Osteoblast (primary cell): ENCODE results near the gene CACNA2D1. TPM values are rescaled to one million over a fixed set of nuclear protein-coding genes. Genes with fewer than 3 reads are reported as not detected.

ENCODE experiments used
- DNase-seq: peaks from one replicate; pipeline ENCODE4 v3.0.0; 2011; ENCODE audit warnings: low spot score, mixed read lengths; ENCODE audit not compliant: insufficient read length; ENCODE audit errors: missing footprints
- H2AFZ ChIP-seq: 2 replicates; pipeline ENCODE4 v1.6.0; 2011; ENCODE audit warnings: mild to moderate bottlenecking, low read length
- H3K27ac ChIP-seq: 2 replicates; pipeline ENCODE4 v1.5.1; 2011; ENCODE audit warnings: mild to moderate bottlenecking, low read depth, low read length, moderate library complexity
- H3K27me3 ChIP-seq: 2 replicates; pipeline ENCODE4 v1.6.0; 2012; ENCODE audit warnings: mild to moderate bottlenecking, control low read depth, inconsistent platforms, low read length, moderate library complexity; ENCODE audit not compliant: insufficient read depth
- H3K36me3 ChIP-seq: 2 replicates; pipeline ENCODE4 v1.5.1; 2011; ENCODE audit warnings: mild to moderate bottlenecking, low read length, control low read depth, moderate library complexity; ENCODE audit not compliant: insufficient read depth
- H3K4me1 ChIP-seq: 2 replicates; pipeline ENCODE4 v1.5.1; 2011; ENCODE audit warnings: mild to moderate bottlenecking, low read length, control low read depth, moderate library complexity; ENCODE audit not compliant: insufficient read depth
- H3K4me2 ChIP-seq: 2 replicates; pipeline ENCODE4 v1.6.0; 2011; ENCODE audit warnings: mild to moderate bottlenecking, low read length; ENCODE audit not compliant: insufficient read depth
- H3K4me3 ChIP-seq: fragments of 200-600 bp; sonication (generic); 3 replicates; pipeline ENCODE4 v1.5.1; 2012; ENCODE audit warnings: mild to moderate bottlenecking, low read length, inconsistent platforms; ENCODE audit not compliant: insufficient read depth
- H3K79me2 ChIP-seq: 2 replicates; pipeline ENCODE4 v1.6.0; 2012; ENCODE audit warnings: mild to moderate bottlenecking, low read length, control low read depth, inconsistent platforms; ENCODE audit not compliant: insufficient read depth
- H3K9me3 ChIP-seq: 2 replicates; pipeline ENCODE4 v1.5.1; 2011; ENCODE audit warnings: low read depth, low read length, control low read depth
- H4K20me1 ChIP-seq: 2 replicates; pipeline ENCODE4 v1.6.0; 2012; ENCODE audit warnings: mild to moderate bottlenecking, low read length, control low read depth; ENCODE audit not compliant: insufficient read depth
- total RNA-seq: library from RNA; depleted of rRNA; stranded (reverse); fragments of >200 nt; gene quantifications from 2 replicates; pipeline ENCODE4 v1.2.3, GENCODE V29; 2012
- TF ChIP-seq, protein P1 (sequence below): IDR thresholded peaks from 2 replicates; pipeline ENCODE4 v1.5.1; 2011; ENCODE audit warnings: mild to moderate bottlenecking, low read depth, low read length, moderate library complexity; ENCODE audit errors: extremely low read depth

Gene CACNA2D1
- total RNA-seq, 1 donor = 145 TPM

DNA sequence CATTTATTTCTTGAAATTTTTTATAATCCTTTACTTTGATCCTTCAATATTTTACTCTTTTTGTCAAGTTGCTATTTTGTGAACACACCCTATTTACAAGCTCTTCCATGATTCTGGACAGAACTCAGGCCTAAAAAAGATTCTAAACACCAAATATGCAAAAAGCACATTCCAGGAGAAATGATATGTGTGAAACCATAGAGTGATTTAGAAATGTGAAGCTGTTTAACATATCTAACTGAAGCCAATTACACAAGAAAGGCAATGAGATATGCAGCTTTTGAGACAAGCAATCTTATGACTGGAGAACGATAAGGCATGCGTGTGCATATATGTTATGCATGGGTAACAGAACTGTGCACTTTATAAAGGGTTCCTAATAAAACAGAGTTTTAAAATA, 243.0 kb downstream of the CACNA2D1 start:
- Histone ChIP-seq H3K4me2 (no peak overlapping the region), H3K79me2 (peaks cover 13% of the 10 kb centered on the region)

GRCh38 chr7:82194016-82194643, 249.4 kb downstream of the CACNA2D1 start:
- Histone ChIP-seq H3K27ac (peak overlapping the region; percentile 17), H3K27me3 (no peaks in the 10 kb centered on the region), H3K4me2 (peak overlapping the region; percentile 50), H2AFZ (no peak overlapping the region), H4K20me1 (peaks cover 23% of the 10 kb centered on the region), H3K4me1 (peaks cover 24% of the 10 kb centered on the region), H3K79me2 (peaks cover 8% of the 10 kb centered on the region), H3K9me3 (no peaks in the 10 kb centered on the region), H3K36me3 (no peaks in the 10 kb centered on the region), H3K4me3 (no peak overlapping the region)
- TF ChIP-seq, protein P1, sequence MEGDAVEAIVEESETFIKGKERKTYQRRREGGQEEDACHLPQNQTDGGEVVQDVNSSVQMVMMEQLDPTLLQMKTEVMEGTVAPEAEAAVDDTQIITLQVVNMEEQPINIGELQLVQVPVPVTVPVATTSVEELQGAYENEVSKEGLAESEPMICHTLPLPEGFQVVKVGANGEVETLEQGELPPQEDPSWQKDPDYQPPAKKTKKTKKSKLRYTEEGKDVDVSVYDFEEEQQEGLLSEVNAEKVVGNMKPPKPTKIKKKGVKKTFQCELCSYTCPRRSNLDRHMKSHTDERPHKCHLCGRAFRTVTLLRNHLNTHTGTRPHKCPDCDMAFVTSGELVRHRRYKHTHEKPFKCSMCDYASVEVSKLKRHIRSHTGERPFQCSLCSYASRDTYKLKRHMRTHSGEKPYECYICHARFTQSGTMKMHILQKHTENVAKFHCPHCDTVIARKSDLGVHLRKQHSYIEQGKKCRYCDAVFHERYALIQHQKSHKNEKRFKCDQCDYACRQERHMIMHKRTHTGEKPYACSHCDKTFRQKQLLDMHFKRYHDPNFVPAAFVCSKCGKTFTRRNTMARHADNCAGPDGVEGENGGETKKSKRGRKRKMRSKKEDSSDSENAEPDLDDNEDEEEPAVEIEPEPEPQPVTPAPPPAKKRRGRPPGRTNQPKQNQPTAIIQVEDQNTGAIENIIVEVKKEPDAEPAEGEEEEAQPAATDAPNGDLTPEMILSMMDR = no peak
- no peak for DNase-seq

More for the DNA sequence above, 243.0 kb downstream of the CACNA2D1 start:
- H3K27me3 ChIP-seq = no peaks in the 10 kb centered on the region
- TF ChIP-seq, protein P1 = no peak
- no peak overlapping the region for H3K4me3 ChIP-seq
- H3K36me3 ChIP-seq = peaks cover 9% of the 10 kb centered on the region
- peaks cover 20% of the 10 kb centered on the region for H4K20me1 ChIP-seq
- no peak for DNase-seq
- H2AFZ ChIP-seq = no peak overlapping the region
- no peak overlapping the region for H3K27ac ChIP-seq
- H3K9me3 ChIP-seq = no peaks in the 10 kb centered on the region
- H3K4me1 ChIP-seq = peaks cover 14% of the 10 kb centered on the region

- DNase-seq = no peak
- TF ChIP-seq, protein P1 = no peak
- H4K20me1 ChIP-seq = peaks cover 10% of the 10 kb centered on the region
These were observed 254.9 kb downstream of the CACNA2D1 start for GRCh38 chr7:82188636-82189035.

GRCh38 chr7:82185443-82185842, 258.1 kb downstream of the CACNA2D1 start:
- Histone ChIP-seq H3K79me2 (no peaks in the 10 kb centered on the region), H3K36me3 (peaks cover 9% of the 10 kb centered on the region), H3K4me3 (no peak overlapping the region), H3K9me3 (no peaks in the 10 kb centered on the region), H3K4me2 (no peak overlapping the region), H3K27me3 (no peaks in the 10 kb centered on the region), H2AFZ (no peak overlapping the region), H3K27ac (no peak overlapping the region), H4K20me1 (peaks cover 8% of the 10 kb centered on the region), H3K4me1 (peaks cover 5% of the 10 kb centered on the region)
- TF ChIP-seq, protein P1 = no peak
- no peak for DNase-seq

More at GRCh38 chr7:82188636-82189035, 254.9 kb downstream of the CACNA2D1 start:
- Histone ChIP-seq H3K4me3 (no peak overlapping the region), H3K36me3 (no peaks in the 10 kb centered on the region), H3K4me2 (no peak overlapping the region), H3K27me3 (no peaks in the 10 kb centered on the region), H3K27ac (no peak overlapping the region), H2AFZ (no peak overlapping the region), H3K9me3 (no peaks in the 10 kb centered on the region), H3K79me2 (no peaks in the 10 kb centered on the region), H3K4me1 (peaks cover 7% of the 10 kb centered on the region)
